ENCODE data around the gene RBM38.

Gene RBM38

GRCh38 chr20:57457243-57458095, 66.3 kb downstream of the RBM38 start:
- no peak for DNase-seq

DNA sequence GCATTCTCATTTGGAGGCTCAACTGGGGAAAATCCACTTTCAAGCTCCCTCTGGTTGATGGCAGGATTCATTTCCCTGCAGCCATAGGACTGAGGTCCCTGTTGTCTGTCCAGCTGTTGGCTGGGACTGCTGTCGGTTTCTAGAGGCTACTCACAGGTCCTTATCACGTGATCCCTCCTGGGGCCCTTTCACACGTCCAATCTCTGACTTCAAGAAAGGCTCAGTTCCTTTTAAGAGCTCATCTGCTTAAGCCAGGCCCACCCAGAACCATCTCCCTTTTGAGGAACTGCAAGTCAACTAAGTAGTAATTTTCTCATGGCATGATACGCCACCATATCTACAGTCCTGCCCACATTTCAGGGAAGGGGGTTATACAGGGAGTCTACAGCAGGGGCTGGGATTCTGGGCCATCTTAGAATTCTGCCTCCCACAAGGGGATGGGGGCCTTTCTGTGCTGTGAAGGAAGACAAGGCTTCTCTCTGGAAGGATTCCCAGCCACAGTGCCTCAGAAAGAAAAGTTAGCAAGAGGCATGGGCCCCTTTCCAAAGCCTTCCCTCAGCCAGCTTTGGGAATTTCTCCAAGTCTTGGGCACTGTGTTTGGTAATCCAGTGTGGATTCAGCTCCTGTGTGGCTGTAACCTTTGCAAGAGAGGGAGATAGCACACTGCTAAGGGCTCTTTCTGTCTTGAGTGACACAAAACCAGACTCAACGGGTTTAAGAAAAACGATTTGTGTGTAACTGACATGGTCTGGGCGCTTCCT, 67.4 kb downstream of the RBM38 start:
- DNase-seq, result no peak

All from activated naive CD4-positive, alpha-beta T cell (primary cell).